Neural crest cell (in vitro differentiated cells): ENCODE results near the gene SYDE1. TPM values are rescaled to one million over a fixed set of nuclear protein-coding genes. Genes with fewer than 3 reads are reported as not detected.
A peak's percentile ranks its signal among the peaks of the same experiment; 100 is the strongest.

ENCODE experiments used
- DNase-seq: peaks from one replicate; pipeline ENCODE4 v3.0.0; 2021; ENCODE audit warnings: low read depth, mixed read lengths, low spot score
- H3K27ac Mint-ChIP-seq: one replicate; pipeline ENCODE4 v1.8.0; 2021; ENCODE audit warnings: mild to moderate bottlenecking, mixed read lengths; ENCODE audit not compliant: unreplicated experiment
- H3K27me3 Mint-ChIP-seq: 2 replicates; pipeline ENCODE4 v1.8.0; 2021; ENCODE audit warnings: low read depth, mild to moderate bottlenecking, mixed read lengths
- H3K36me3 Mint-ChIP-seq: 2 replicates; pipeline ENCODE4 v1.8.0; 2021; ENCODE audit warnings: low read depth, mild to moderate bottlenecking, mixed read lengths
- H3K4me1 Mint-ChIP-seq: 2 replicates; pipeline ENCODE4 v1.8.0; 2021; ENCODE audit warnings: mixed read lengths
- H3K4me3 Mint-ChIP-seq: one replicate; pipeline ENCODE4 v1.8.0; 2021; ENCODE audit warnings: mild to moderate bottlenecking, mixed read lengths
- H3K9me3 Mint-ChIP-seq: 2 replicates; pipeline ENCODE4 v1.8.0; 2021; ENCODE audit warnings: mixed read lengths
- CTCF ChIP-seq: fragments of 200-600 bp; sonication (generic); conservative IDR thresholded peaks from 2 replicates; pipeline ENCODE4 v1.5.0; 2021; ENCODE audit warnings: antibody characterized with exemption, mild to moderate bottlenecking
- total RNA-seq: library from RNA; stranded (reverse); gene quantifications from 2 replicates; pipeline ENCODE4 v1.2.1, GENCODE V29; 2021

SYDE1 gene
- total RNA-seq, 1 donor from 2014 or later: 24.7 TPM

GRCh38 chr19:15125232-15126067 lies 18.2 kb downstream of the SYDE1 start:
- H3K27me3 Mint-ChIP-seq: peaks cover 11% of the 10 kb centered on the region
- H3K9me3 Mint-ChIP-seq: no peaks in the 10 kb centered on the region
- peaks cover 20% of the 10 kb centered on the region for H3K4me1 Mint-ChIP-seq
- H3K4me3 Mint-ChIP-seq: peak overlapping the region; percentile 94
- TF ChIP-seq CTCF: no peak
- peak; percentile 98 for DNase-seq
- H3K36me3 Mint-ChIP-seq: peaks cover 6% of the 10 kb centered on the region
- peak overlapping the region; percentile 93 for H3K27ac Mint-ChIP-seq

GRCh38 chr19:15126131-15126910 lies 19.1 kb downstream of the SYDE1 start:
- Mint-ChIP-seq H3K4me3 (no peak overlapping the region), H3K27ac (no peak overlapping the region), H3K27me3 (peaks cover 11% of the 10 kb centered on the region), H3K4me1 (peaks cover 20% of the 10 kb centered on the region), H3K36me3 (peaks cover 4% of the 10 kb centered on the region), H3K9me3 (no peaks in the 10 kb centered on the region)
- DNase-seq: no peak
- no peak for TF ChIP-seq CTCF

- Mint-ChIP-seq H3K36me3 (peaks cover 4% of the 10 kb centered on the region), H3K27ac (no peak overlapping the region), H3K27me3 (peaks cover 11% of the 10 kb centered on the region), H3K4me3 (no peak overlapping the region), H3K4me1 (peaks cover 20% of the 10 kb centered on the region), H3K9me3 (no peaks in the 10 kb centered on the region)
- no peak for DNase-seq
- no peak for TF ChIP-seq CTCF
Observed at GRCh38 chr19:15128162-15128770, 21.1 kb downstream of the SYDE1 start.

GRCh38 chr19:15129856-15130585 lies 22.8 kb downstream of the SYDE1 start:
- Mint-ChIP-seq H3K9me3 (no peaks in the 10 kb centered on the region), H3K27ac (no peak overlapping the region), H3K4me1 (peaks cover 9% of the 10 kb centered on the region)

More at GRCh38 chr19:15129856-15130585, 22.8 kb downstream of the SYDE1 start:
- Mint-ChIP-seq H3K27me3 (peaks cover 11% of the 10 kb centered on the region), H3K36me3 (peaks cover 4% of the 10 kb centered on the region), H3K4me3 (no peak overlapping the region)
- no peak for DNase-seq
- TF ChIP-seq CTCF: no peak
